Measurements from ENCODE around the gene SPINT2.

- TF ChIP-seq POLR2A (IDR thresholded peaks at IDR 0.05) (no peak), CTCF (IDR thresholded peaks at IDR 0.05) (no peak)
Measured at GRCh38 chr19:38263689-38264485, 486 bp upstream of the SPINT2 start.
